T1000 (cell line): ENCODE measurements around the gene GGT1.
"Not testable (repeated sequence)": the region's sequence is repeated elsewhere in the genome, so short reads cannot be mapped to it uniquely, and the experiment has no call there.

Experiments used
- DNase-seq: peaks from one replicate; lab custom pipeline; 2025; ENCODE audit warnings: mixed read lengths; lab: John Stamatoyannopoulos, UW

GGT1 gene

GRCh38 chr22:24602847-24603769 is at the start of gene GGT1:
Gene GGT1 (plus strand): TSS chr22:24603193. CDS start chr22:24611082, 7,889 bp downstream.
- not testable (repeated sequence) for DNase-seq

GRCh38 chr22:24553597-24554312 is 49.2 kb upstream of the GGT1 start:
- DNase-seq: no peak

GRCh38 chr22:24554313-24555164 is 48.5 kb upstream of the GGT1 start, which contains the start of gene GUCD1:
Gene GUCD1 (minus strand): TSS chr22:24555138. CDS start chr22:24554991, 147 bp downstream.
- DNase-seq: no peak

GRCh38 chr22:24555165-24556039 is 47.6 kb upstream of the GGT1 start, which contains the start of gene SNRPD3:
Gene SNRPD3 (plus strand): TSS chr22:24555999. CDS start chr22:24557675, 1,676 bp downstream.
- DNase-seq: peak; percentile 97

- no peak for DNase-seq
Observed at GRCh38 chr22:24559471-24559870, 43.5 kb upstream of the GGT1 start.

- DNase-seq: no peak
Observed at GRCh38 chr22:24563246-24563645, 39.7 kb upstream of the GGT1 start.

GRCh38 chr22:24564376-24565058 is 38.5 kb upstream of the GGT1 start:
- no peak for DNase-seq

- no peak for DNase-seq
Observed at GRCh38 chr22:24565077-24565476, 37.9 kb upstream of the GGT1 start.

- no peak for DNase-seq
Observed at GRCh38 chr22:24566899-24567511, 36.0 kb upstream of the GGT1 start.

- DNase-seq: no peak
Observed at GRCh38 chr22:24567668-24568067, 35.3 kb upstream of the GGT1 start.

GRCh38 chr22:24571266-24571665 is 31.7 kb upstream of the GGT1 start:
- DNase-seq: no peak

- no peak for DNase-seq
Observed at GRCh38 chr22:24576778-24577177, 26.2 kb upstream of the GGT1 start.

GRCh38 chr22:24578355-24579257 is 24.4 kb upstream of the GGT1 start:
- no peak for DNase-seq

GRCh38 chr22:24579258-24579601 is 23.8 kb upstream of the GGT1 start:
- no peak for DNase-seq

- no peak for DNase-seq
Observed at GRCh38 chr22:24580276-24580675, 22.7 kb upstream of the GGT1 start.

GRCh38 chr22:24582056-24582814 is 20.8 kb upstream of the GGT1 start:
- DNase-seq: no peak

GRCh38 chr22:24583221-24584165 is 19.5 kb upstream of the GGT1 start:
- DNase-seq: no peak
